ENCODE measurements around the gene HELZ2.

The HELZ2 gene

GRCh38 chr20:63537525-63538203 is 36.4 kb downstream of the HELZ2 start:
- peak; percentile 97 for DNase-seq

GRCh38 chr20:63536997-63537524 is 37.0 kb downstream of the HELZ2 start, which contains the start of gene PTK6:
Gene PTK6 (minus strand): TSS chr20:63537376. CDS start chr20:63537314, 62 bp downstream.
- no peak for DNase-seq

DNA sequence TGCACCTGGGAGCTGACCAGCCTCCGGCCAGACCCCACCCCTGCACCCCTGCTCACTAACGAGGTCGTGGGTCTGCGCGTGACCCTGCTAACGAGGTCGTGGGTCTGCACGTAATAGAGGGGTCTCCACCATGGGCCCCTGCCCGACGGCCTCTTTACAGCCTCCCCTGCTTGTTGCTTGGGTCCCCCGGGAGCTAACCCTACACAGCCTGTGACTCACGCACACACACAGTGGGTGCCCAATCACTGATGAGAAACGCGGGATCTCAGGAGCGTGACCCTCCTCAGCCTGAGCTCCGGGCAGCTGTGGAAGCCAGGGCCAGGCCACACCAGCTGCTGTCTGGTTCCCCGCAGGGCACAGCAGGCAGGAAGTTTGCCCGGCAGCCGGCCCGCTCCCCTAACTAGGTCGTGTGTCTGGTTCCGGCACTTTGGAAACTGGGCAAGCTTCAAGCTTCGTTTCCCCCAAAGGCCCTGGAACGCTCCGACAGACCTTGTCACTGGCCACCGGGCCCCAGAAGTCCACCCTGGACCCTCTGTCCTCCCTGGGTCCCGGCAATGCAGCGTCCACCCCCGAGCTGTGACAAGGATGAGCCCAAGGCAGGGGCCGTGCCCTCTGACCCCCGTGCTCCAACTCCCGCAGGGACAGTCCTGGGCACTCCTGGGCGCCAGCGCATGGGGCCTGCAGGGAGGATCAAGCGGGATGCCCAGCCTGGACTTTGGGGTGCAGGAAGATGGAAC is 37.6 kb downstream of the HELZ2 start:
- peak; percentile 44 for DNase-seq

DNA sequence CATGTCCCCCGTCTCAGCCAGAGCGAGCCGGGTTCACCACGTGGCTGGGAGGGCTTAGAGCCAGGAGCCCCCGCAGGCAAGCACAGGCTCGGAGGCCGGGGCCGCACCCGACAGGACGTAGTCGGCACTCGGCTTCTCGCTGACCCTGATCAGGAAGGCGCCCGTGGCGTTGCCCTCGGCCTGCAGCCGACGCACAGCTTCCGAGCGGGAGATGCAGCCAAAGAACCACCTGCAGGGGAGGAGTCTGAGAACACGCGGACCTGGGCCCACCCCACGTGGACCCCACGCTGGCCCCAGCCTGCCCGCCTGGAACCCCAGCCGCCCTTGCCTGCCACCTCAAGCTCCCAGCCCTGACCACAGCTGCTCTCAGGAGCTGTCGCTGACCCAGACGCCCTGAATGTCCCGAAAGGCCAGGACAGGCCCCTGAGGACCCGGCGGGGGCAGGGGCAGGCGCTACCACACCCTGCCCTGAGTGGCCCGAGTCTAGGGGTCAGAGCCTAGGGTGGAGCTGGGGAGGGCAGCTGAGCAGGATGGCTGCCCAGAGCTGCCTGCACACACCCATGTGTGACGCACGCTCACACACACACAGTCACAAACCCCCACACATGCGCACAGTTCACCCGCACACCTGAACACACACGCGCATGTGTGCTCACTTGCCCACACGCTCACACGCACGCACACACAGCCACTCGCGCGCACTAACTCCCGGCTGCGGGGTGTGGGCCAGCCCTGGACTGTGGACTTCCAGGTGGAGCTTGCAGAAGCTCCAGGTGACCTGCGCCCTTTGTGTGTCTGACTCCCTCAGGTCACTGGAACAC is 39.0 kb downstream of the HELZ2 start:
- DNase-seq, result no peak

- no peak for DNase-seq
Observed at GRCh38 chr20:63534427-63534830, 39.6 kb downstream of the HELZ2 start.

- DNase-seq, result no peak
Observed at GRCh38 chr20:63533871-63534393, 40.1 kb downstream of the HELZ2 start.

DNA sequence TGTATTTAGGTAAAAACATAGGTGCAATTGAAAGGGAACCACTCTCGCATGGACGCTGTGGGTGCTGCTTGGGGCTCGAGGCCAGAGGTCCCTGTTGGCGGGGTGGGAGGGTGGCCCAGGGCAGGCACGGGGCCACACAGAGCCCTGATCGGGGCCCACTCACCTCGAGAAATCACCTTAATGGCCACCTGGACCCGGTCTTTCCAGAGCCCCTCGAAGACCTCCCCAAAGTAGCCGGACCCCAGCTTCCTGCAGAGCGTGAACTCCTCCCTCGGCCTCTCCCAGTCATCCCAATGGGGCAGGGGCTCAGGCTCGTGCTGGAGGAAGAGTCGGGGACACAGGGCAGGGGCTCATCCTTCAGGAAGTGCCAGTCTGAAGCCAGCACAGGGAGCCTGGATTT is 40.7 kb downstream of the HELZ2 start:
- no peak for DNase-seq

DNA sequence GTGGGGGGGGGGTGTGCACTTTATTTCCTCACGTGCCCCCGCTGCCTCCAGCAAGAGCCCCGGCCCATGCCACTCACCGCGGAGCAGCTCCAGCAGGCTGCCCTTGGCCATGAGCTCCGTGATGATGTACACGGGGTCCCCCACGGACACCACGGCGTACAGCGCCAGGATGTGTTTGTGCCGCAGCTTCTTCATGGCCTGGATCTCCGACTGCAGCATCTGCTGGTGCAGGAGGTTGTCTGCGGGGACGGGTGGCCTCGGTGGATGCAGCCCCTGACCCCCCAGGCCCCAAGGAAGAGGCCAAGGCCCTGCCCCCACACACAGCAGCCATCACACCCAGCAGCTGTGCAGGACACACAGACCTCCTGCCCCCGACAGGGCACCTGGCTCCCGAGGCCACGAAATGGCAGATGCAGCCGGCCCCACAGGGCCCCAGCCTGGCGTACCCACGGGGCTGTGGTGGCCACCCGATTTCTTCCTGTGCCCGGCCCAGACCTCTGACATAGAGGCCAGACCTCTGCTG is 41.5 kb downstream of the HELZ2 start:
- no peak for DNase-seq

- DNase-seq, result no peak
Observed at GRCh38 chr20:63531686-63532448, 42.2 kb downstream of the HELZ2 start.

DNA sequence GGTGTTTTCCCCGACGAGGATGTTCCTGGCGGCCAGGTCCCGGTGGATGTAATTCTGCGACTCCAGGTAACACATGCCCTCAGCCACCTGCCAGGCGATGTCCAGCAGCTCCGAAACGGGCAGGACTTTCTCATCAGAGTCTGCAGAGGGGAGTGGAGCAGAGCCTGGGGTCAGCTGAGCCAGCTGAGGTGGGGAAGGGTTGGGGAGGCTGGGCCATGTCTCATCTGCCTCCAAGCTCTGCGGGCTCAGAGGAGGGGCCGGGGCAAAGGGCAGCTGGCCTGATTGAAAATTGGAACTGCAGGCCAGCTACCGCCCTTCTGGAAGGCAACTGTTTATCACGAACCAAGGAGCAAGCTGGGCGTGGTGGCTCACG is 43.3 kb downstream of the HELZ2 start:
- no peak for DNase-seq

GRCh38 chr20:63529861-63530787 is 43.9 kb downstream of the HELZ2 start:
- no peak for DNase-seq

- DNase-seq, result no peak
Observed at GRCh38 chr20:63529180-63529860, 44.7 kb downstream of the HELZ2 start.

GRCh38 chr20:63527184-63527583 is 46.9 kb downstream of the HELZ2 start:
- DNase-seq, result no peak

- no peak for DNase-seq
Observed at GRCh38 chr20:63525971-63526370, 48.1 kb downstream of the HELZ2 start.

DNA sequence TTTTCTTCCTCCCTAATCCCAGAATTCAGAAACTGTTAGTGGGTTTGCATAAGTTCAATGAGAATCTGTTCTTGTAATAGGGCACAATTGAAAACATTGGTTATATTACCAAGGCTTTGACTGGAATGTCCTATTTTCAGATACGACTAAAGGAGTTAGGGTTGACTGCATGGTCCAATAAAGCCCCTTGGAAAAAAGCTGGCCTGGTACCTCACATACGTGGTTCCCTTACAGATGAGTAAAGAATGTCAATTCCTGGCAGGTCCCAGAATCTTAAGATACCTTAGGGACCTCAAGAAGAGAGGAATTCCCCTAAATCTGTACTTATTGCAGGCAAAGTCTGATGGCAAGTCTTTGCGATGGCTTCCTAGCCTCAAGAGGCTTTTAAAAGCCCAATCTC is 48.9 kb downstream of the HELZ2 start:
- no peak for DNase-seq
